Esophagus squamous epithelium (tissue), 5 donors: ENCODE data around the gene ICAM1. TPM values are rescaled to one million over a fixed set of nuclear protein-coding genes. Genes with fewer than 3 reads are reported as not detected.

Experiments
- DNase-seq: peaks from one replicate; lab custom pipeline; 2025; lab: John Stamatoyannopoulos, UW
- H3K27ac ChIP-seq, 4 donors: fragments of 200-600 bp; sonication (generic); one replicate each; pipeline ENCODE4 v1.5.1; 2016 to 2019; ENCODE audit warnings: mild to moderate bottlenecking in 1 of 4
- H3K27me3 ChIP-seq, 4 donors: fragments of 200-600 bp; sonication (generic); 1 replicate in 3 of 4; 2 replicates in 1 of 4; pipeline versions ENCODE4 v1.5.1 to v1.6.0; 2017 to 2021; ENCODE audit warnings: antibody characterized with exemption in 1 of 4
- H3K36me3 ChIP-seq, 3 donors: fragments of 200-600 bp; sonication (generic); one replicate each; pipeline ENCODE4 v1.5.1; 2016 to 2019
- H3K4me1 ChIP-seq, 3 donors: fragments of 200-600 bp; sonication (generic); one replicate each; pipeline ENCODE4 v1.5.1; 2017 to 2019
- H3K4me3 ChIP-seq, 4 donors: fragments of 200-600 bp; sonication (generic); 1 replicate in 3 of 4; 2 replicates in 1 of 4; pipeline ENCODE4 v1.5.1; 2016 to 2019; ENCODE audit warnings: mild to moderate bottlenecking in 2 of 4, moderate library complexity in 1 of 4
- H3K9me3 ChIP-seq, 3 donors: fragments of 200-600 bp; sonication (generic); one replicate each; pipeline ENCODE4 v1.5.1; 2016 to 2019
- CTCF ChIP-seq, 6 experiments: fragments of 450-650 bp in 4 of 6; fragments of 200-600 bp in 2 of 6; sonication (generic) in 2 of 6; IDR thresholded peaks; one replicate each; pipeline ENCODE4 v1.5.1; 2016 to 2019; ENCODE audit warnings: antibody characterized with exemption in 6 of 6, mild to moderate bottlenecking in 4 of 6, moderate library complexity in 4 of 6
- POLR2A ChIP-seq, 4 donors: fragments of 450-650 bp; IDR thresholded peaks; one replicate each; pipeline ENCODE4 v1.6.1; 2017; ENCODE audit warnings: antibody characterized with exemption in 4 of 4, mild to moderate bottlenecking in 4 of 4, moderate library complexity in 3 of 4
- WGBS, 2 donors: methylation state at CpG; one replicate each; pipeline ENCODE4 v1.1.5; 2018; 5-methylcytosine and 5-hydroxymethylcytosine counted together
- intact Hi-C: fragments of 100-400 bp; cut with DNase I; formaldehyde crosslinking; loops from one replicate; pipeline ENCODE4 v1.15.0; 2022
- total RNA-seq, 4 donors: library from RNA; depleted of rRNA; stranded (reverse); fragments of >200 nt; gene quantifications; one replicate each; pipeline ENCODE4 v1.1.0, GENCODE V29; 2016
- donor health status: DM: yes; HTN: yes; CAD: no.

Gene ICAM1
- total RNA-seq, 4 donors from 2014 or later: 5.4 to 26.4 (median 7.7) TPM

GRCh38 chr19:10327793-10328192 is 56.9 kb downstream of the ICAM1 start:
- intact Hi-C loops: no loop called here
- H3K27ac ChIP-seq: no peak overlapping the region
- H3K36me3 ChIP-seq: peaks cover 37 to 80% (median 57%) of the 10 kb centered on the region in 3 donors
- H3K9me3 ChIP-seq: no peaks in the 10 kb centered on the region
- 89% methylated on average over 3 of the region's 7 CpGs; no CpG with 5 or more reads in 1 of the 2 donors for WGBS, 2 donors
- H3K27me3 ChIP-seq: no peaks in the 10 kb centered on the region
- TF ChIP-seq POLR2A (IDR thresholded peaks at IDR 0.05) (no peak), CTCF (IDR thresholded peaks at IDR 0.05) (no peak)
- H3K4me3 ChIP-seq: no peak overlapping the region
- DNase-seq: no peak
- peaks cover 9 to 14% (median 10%) of the 10 kb centered on the region in 3 donors for H3K4me1 ChIP-seq

GRCh38 chr19:10328558-10329429 is 57.9 kb downstream of the ICAM1 start:
- no peak overlapping the region for H3K27ac ChIP-seq
- peaks cover 30 to 70% (median 49%) of the 10 kb centered on the region in 3 donors for H3K36me3 ChIP-seq
- TF ChIP-seq POLR2A (IDR thresholded peaks at IDR 0.05) (no peak), CTCF (IDR thresholded peaks at IDR 0.05) (no peak)
- no peak overlapping the region for H3K4me3 ChIP-seq
- no peaks in the 10 kb centered on the region for H3K9me3 ChIP-seq
- no peak for DNase-seq
- no peaks in the 10 kb centered on the region for H3K27me3 ChIP-seq
- peaks cover 10 to 19% (median 11%) of the 10 kb centered on the region in 3 donors for H3K4me1 ChIP-seq
- intact Hi-C loops: no loop called here
- 91 to 100% methylated on average over 1 to 18 of the region's 41 CpGs for WGBS, 2 donors

GRCh38 chr19:10329555-10329954 is 58.6 kb downstream of the ICAM1 start:
- TF ChIP-seq POLR2A (IDR thresholded peaks at IDR 0.05) (no peak), CTCF (IDR thresholded peaks at IDR 0.05) (no peak)
- Histone ChIP-seq H3K9me3 (no peaks in the 10 kb centered on the region), H3K36me3 (peaks cover 28 to 62% (median 44%) of the 10 kb centered on the region in 3 donors), H3K4me3 (no peak overlapping the region), H3K4me1 (peaks cover 13 to 26% (median 14%) of the 10 kb centered on the region in 3 donors), H3K27me3 (no peaks in the 10 kb centered on the region), H3K27ac (no peak overlapping the region)
- intact Hi-C loops: no loop called here
- DNase-seq: no peak
- 93 to 95% methylated on average over 8 to 11 of the region's 13 CpGs for WGBS, 2 donors

- Histone ChIP-seq H3K9me3 (no peaks in the 10 kb centered on the region), H3K27me3 (no peaks in the 10 kb centered on the region), H3K4me1 (peaks cover 14 to 36% (median 16%) of the 10 kb centered on the region in 3 donors), H3K36me3 (peaks cover 21 to 34% (median 29%) of the 10 kb centered on the region in 3 donors), H3K27ac (peak overlapping the region; percentile 81 to 93 (median 92)), H3K4me3 (peak overlapping the region; percentile 82 to 97 (median 87))
- WGBS, 2 donors: 28 to 40% methylated on average over 7 to 10 of the region's 18 CpGs
- intact Hi-C loops: no loop called here
- TF ChIP-seq POLR2A (IDR thresholded peaks at IDR 0.05) (no peak), CTCF (IDR thresholded peaks at IDR 0.05) (no peak)
- DNase-seq: no peak
These were observed 61.4 kb downstream of the ICAM1 start for GRCh38 chr19:10332158-10332964.
